Activated gamma-delta T cell treated with anti-CD3 and anti-CD28 coated beads, Interleukin-2, amount 50 U/mL, for 16 hours (primary cell): Measurements from ENCODE around the gene SP100.
"Not testable (repeated sequence)": the region's sequence is repeated elsewhere in the genome, so short reads cannot be mapped to it uniquely, and the experiment has no call there.

Experiments used
- DNase-seq: peaks from one replicate; pipeline ENCODE4 v3.0.0-alpha.2; 2020; ENCODE audit warnings: low read depth

SP100 gene

GRCh38 chr2:230416061-230416721 lies at the start of gene SP100:
Gene SP100 (plus strand): TSS chr2:230416201. CDS start chr2:230416297, 96 bp downstream.
- peak; percentile 69 for DNase-seq

- DNase-seq = no peak
Observed at GRCh38 chr2:230382108-230382507, 33.9 kb upstream of the SP100 start.

GRCh38 chr2:230383453-230383852 lies 32.5 kb upstream of the SP100 start:
- no peak for DNase-seq

DNA sequence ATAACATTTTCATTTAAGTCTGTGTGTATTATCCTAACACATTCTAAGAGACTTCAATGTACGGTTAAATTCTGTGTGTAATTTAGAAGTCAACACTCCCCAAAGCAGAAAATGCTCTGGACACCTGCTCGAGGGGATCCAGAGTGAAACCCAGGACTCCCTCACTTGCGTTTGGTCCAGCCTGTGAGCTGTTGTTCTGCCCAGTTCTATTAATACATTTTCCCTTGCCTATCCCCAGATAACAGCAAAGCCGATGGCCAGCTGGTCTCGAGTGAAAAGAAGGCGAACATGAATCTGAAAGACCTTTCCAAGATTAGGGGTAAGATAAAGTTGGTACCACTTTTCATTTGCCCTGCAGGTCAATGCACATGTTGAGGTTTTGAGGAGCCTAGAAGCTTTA lies 31.0 kb upstream of the SP100 start:
- no peak for DNase-seq

DNA sequence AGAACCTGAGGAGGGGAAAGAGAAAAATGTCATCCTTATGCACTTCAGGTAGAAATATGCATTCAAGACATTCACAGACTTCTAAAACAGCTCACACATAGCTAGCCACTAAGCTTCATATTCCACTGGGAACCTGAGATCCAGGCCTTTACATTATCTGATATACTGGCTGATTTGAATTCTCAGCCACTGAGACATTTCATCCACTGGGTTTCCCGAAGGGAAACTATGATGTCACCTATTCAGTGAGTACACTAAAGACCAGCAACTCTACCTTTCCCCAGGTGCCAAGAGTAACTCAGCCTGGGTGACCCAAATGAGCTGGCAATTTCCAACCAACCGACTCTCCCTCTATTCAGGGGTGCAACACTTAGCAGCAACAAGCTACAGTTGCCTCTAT lies 21.7 kb upstream of the SP100 start:
- no peak for DNase-seq

- DNase-seq = not testable (repeated sequence)
Observed at GRCh38 chr2:230398698-230399097, 17.3 kb upstream of the SP100 start.

DNA sequence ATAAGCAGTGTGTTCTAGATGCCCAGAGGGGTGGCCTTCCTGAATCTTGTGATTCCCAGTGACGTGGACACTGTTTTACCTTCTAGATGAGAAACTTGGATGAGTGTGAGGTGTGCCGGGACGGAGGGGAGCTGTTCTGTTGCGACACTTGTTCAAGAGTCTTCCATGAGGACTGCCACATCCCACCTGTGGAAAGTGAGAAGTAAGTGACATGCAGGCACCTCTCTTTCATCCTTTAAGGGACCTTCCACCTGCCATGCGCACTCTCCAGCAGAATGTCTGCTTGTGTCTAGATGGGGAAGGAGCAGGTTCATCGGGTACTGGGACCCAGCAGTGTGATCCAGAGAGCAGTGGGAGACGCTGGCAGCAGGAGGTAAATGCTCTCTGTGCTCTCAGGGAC lies 16.0 kb upstream of the SP100 start:
- no peak for DNase-seq

GRCh38 chr2:230400454-230400853 lies 15.5 kb upstream of the SP100 start:
- DNase-seq = no peak

DNA sequence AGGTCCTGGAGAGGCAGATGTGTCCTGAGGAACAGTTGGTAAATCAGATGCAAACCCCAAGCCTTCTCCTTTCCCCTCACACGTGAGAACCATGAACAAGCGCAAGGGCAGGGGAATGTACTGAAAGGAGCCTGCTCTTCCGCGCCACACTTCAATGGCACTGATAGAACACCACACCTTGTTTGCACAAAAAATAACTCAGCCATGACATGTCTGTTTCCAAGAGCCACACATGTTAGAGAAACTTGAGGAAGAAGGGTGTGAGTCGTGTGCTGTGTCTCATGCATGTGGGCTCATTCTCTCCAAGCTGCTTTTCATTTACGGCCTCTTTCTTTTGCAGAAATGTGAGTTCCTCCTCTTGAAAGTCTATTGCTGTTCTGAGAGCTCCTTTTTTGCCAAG lies 15.0 kb upstream of the SP100 start:
- DNase-seq = not testable (repeated sequence)

DNA sequence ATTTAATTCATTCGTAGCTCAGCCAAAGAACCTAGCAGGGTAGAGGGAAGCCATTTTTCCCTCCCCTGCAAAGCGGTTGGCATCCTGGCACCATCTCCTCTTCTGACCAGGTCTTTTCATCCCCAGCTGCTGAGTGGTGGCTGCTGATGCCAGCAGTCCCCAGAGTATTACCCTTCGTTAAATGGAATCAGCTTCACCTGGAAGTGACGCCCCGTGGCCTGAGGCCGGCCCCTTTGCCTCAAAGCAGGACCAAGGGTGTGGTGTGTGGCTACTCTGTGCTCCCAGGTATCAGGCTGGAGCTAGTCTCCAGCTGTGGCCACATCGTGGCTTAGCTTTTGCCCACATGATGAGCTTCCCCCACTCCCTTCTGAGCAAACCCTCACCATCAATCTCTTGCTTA lies 12.3 kb upstream of the SP100 start:
- no peak for DNase-seq

DNA sequence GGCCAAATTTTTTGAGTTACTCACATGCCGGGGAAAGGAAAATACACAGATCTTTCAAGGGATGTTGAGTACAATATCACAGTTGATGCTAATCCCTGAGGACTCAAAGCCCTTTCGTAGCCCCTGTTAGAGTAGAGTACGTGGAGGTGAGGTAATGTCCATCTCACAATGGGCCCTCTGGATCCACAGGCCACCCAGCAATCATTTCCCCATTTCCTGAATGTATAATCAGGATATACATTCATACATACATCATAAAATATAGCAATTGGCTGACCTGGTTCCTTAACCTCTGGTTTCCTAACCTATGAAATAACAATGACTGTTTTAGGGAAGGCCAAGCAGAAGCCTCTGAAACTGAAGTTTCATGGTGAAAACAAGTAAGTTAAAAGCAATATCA lies 10.2 kb upstream of the SP100 start:
- no peak for DNase-seq

- DNase-seq = no peak
Observed at GRCh38 chr2:230408244-230408842, 7.7 kb upstream of the SP100 start.

- DNase-seq = not testable (repeated sequence)
Observed at GRCh38 chr2:230409316-230409715, 6.7 kb upstream of the SP100 start.

DNA sequence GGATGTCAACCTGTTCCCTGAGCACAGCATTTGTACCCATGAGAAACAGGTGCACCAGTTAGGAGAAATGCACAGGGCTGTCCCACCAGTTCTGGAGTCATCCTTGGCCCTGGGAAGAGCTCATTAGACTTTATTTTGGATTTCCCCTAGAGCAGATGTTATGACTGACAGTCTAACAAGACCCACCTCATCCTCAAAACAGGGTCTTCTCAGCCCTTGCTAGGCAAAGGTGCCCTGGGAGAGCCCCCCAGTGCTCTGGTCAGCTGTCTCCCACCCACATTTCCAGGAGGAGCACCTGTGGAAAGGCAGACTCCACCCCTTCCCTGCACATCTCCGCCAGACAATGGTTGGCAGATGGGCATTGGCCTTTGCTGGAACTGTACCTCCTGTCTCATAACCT lies 5.7 kb upstream of the SP100 start:
- DNase-seq = no peak

- DNase-seq = no peak
Observed at GRCh38 chr2:230410861-230411569, 5.0 kb upstream of the SP100 start.

DNA sequence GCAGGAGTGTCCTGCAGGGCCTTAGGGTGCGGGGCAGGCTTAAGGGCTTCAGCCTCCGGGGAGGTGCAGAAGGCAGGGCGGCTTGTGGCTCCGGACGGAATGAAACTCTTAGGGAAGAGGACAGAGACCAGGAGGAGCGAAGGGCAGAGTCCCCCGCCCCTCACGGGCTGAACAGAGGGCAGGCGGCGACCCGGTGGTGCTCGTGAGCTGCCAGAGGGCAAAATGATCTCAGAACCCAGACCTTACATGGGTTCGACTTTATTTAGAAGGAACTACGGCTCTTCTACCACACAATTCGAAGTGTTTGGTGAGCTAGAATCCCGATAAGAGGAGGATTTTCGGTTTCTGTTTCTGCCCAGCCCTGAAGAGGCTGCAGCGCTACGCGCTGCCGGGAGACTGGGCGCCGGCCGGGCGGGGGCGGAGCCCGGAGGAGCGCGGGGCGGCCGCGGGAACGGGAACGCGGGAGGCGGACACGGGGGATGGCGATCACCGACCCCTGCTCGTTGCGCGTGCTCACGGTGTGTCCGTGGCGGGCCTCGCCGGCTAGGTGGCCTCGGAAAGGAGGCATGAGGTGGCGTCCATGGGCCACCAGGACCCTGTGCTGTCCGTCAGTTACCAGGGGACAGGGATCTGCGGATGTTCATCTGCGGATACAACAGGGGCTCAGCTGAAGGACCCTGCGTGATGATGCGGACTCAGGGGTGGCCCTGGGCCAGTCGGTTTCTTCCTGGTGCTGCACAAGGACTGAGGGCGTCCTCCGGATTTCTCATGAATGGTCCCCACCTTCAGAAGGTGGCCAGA lies 4.2 kb upstream of the SP100 start:
- DNase-seq = peak; percentile 36

- DNase-seq = no peak
Observed at GRCh38 chr2:230412371-230412711, 3.7 kb upstream of the SP100 start.

DNA sequence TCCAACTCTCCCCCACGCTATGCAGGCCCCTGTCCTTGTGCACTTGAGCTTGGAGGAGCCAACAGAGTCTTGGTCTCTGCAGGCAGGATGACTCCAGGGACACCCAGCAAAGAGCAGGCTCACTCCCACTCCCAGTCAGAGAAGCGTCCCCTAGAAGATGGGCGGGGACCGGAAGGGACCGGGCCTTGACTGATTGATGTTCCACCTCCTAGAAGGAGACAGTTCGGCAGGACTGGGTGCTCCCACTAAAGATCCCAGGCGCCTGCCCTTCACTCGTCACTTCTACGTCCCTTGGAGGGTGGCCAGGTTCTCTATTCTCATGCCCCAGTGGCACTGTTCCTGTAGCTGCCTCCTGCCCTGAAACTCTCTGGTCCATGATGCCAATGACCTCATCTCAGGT lies 3.2 kb upstream of the SP100 start:
- DNase-seq = no peak

GRCh38 chr2:230413479-230413878 lies 2.5 kb upstream of the SP100 start:
- no peak for DNase-seq

GRCh38 chr2:230414302-230414701 lies 1.7 kb upstream of the SP100 start:
- no peak for DNase-seq

DNA sequence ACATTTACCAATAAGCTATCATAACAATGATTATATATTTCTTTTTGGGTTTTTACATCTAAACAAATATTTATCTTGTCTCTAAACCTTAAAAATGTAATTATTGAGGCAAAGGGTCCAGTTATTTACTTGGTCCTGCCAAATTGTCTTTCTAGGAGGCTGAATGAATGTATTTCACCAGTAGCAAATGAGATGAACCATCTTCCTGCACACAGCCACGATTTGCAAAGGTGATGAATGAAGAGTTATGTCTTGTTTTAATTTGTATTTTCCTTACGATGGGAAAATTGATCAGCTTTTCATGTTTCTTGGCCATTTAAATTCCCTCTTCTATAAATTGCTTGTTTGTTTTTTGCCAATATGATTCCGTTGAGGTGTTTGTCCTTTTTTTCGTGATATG lies 1.4 kb downstream of the SP100 start:
- DNase-seq = no peak

DNA sequence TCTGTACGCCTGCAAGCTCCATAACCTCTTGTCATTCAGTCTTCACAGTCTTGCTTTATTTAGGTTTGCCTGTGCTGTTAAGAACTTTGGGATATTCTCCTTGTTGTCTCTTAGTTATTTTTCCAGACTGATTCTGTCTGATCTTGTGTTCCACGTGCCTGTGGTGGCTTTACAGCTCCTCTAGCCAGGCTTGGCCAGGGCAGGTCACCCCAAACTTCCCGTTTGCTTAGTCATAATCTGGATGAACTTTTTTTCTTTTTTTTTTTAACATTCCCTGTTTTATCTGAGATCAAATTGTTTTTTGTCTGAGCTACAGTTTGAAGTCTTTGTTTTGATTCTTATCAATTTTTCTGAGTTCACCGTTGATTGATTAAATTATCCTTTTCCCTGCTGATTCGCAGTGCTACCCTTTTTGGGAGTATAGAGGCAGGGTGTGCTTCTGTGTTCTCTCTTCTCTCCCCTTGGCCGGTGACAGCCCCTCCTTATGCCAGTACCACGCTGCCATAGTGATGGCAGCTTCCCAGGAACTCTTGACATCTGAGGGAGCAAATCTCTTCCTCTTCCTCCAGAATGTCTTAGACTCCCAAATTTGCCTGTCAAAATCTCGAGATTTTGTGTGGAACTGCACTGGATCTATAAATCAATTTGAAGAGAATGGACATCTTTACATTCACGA lies 2.5 kb downstream of the SP100 start:
- no peak for DNase-seq
